Measurements from ENCODE around the gene CREM.

Gene CREM

DNA sequence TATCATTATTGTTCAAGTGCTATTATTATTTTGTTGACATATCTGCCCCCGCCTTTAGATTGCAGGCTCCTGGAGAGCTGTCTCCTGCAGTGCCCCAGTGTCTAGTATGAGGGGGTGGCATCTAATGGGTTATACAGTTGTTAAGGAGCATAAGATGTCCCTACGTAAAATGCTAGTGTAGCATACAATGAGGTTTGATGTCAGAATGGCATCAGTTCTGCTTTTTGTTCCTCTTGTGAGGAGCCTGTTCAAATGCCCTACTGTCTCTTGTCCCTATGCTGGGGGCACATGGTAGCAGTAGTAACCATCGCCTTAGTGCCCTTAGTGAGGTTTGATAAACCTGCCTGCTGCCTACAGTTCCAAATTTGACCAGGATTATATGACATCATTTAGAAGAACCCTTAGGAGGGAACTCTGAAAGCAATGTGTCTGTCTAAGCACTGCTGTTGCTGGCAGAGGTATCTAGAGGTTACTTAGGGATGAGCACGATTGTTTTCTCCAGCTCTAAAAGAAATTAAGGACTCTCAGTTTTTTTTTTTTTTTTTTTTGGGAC is 9.7 kb downstream of the CREM start:
- DNase-seq, result no peak

DNA sequence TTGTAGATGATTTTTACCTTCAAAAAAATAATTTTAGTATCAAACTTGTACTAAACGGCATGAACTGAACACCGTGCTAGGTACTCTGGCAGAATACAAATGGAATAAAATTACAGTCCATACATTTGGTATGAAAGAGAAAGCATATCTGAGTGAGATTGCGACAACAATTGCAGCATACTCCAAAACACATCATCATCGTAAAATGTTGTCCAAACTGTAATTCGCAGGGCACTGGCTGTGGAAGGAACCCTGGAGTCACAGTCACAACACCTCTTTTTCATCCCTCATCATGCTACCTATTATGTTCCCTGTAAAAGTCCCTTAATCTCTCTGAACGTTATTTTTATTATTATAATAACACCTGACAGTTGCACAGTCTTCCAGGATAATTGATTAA is 13.5 kb downstream of the CREM start:
- DNase-seq, result no peak

DNA sequence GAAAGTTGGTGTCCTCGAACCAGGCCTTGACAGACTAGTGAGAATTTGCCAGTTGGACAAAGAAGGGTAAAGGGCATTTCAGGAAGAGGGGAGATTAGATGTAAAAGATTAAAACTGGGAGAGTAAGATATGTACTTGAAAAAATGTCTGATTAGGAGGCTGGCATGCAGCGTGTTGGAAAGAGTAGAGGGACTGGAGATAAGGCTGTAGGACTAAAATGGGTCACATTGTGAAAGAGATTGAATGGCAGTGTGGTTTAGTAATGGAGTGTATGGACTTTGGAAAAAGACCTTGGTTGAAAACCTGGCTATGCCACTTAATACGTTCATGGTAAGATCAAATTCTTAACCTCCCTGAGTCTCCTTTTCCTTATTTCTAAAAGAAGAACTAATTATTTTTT is 14.1 kb downstream of the CREM start:
- DNase-seq, result no peak

DNA sequence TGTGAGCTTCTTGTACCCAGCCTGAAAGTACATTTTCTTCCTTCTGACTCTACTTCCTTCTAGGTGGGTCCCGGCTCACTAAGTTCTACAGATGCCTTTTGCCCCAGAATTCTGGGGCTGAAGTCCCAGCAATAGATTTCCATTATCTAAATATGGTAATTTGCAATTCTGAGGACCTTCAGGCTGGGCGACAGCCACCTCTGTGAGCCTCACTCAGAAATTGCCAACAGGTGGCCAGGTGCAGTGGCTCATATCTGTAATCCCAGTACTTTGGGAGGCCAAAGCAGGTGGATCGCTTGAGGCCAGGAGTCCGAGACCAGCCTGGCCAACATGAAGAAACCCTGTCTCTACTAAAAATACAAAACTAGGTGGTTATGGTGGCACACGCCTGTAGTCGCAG is 23.7 kb downstream of the CREM start:
- DNase-seq, result no peak

DNA sequence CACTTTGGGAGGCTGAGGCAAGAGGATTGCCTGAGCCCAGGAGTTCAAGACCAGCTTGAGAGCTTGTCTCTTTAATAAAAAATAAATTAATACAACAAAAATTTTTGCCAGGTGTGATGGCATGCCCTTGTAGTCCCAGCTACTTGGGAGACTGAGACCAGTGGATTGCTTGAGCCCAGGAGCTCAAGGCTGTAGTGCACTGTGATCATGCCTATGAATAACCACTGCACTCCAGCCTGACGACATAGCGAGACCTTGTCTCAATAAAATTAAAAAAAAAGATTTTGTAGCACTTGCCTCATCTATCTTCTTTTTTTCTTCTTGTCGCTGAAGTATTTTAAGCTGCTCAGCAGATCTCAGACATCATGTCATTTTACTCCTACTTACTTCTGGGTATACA is 26.3 kb downstream of the CREM start:
- no peak for DNase-seq

DNA sequence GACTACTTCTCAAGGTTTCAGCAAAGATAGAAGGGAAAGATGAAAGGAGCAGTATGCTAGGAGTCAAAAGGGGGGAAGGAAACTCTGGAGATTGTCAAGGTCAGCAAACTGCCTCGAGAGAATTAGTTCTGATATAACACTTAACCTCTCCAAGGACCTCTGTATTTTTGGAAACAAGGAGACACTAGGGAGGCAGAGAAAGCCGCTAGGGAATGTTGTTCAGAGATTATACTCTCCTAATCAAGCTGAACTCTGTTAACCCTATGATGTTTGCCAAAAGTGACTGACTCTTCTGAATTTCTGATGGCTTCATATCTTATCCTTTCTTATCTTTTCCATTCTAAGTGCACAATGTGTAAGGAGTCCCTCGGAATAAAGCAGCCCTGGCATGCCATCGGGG is 27.1 kb downstream of the CREM start:
- no peak for DNase-seq

DNA sequence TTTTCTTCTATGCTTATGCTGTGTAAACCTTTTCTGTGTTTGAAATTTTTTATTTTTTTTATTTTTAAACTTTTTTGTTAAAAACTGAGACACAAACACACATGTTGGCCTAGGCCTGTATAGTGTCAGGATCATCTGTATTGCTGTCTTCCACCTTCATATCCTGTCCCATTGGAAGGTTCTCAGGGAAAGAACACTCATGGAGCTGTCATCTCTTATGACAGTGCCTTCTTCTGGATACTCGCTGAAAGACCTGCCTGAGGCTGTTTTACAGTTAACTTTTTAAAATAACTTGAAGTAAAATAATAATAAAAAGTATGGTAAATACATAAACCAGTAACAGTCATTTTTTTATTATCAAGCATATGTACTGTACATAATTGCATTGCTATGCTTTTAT is 34.1 kb downstream of the CREM start:
- DNase-seq, result no peak

DNA sequence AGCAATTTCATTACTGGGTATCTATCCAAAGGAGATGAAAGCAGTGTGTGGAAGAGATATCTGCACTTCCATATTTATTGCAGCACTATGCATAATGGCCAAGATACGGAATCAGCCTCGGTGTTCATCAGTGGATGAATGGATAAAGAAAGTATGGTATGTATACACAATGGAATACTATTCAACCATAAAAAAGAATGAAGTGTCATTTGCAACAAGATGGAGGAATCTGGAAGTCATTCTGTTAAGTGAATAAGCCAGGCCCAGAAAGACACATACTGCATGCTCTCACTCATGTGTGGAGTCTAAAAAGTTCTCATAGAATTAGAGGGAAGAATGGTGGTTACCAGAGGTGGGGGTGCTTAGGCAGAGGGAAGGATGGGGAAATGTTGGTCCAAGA is 35.3 kb downstream of the CREM start:
- DNase-seq, result no peak

DNA sequence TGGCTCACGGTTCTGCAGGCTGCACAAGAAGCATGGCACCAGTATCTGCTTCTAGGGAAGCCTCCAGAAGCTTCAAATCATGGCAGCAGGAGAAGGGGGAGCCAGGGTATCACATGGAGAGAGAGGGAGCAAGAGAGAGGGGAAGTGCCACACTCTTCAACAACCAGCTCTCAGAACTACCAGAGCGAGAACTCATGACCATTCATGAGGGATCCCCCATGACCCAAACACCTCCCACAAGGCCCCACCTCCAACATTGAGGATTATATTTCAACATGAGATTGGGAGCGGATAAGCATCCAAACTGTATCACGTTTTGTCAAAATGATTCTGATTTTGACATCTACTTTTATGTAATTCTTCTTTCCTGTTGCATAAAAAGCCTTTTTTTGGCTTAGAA is 38.5 kb downstream of the CREM start:
- no peak for DNase-seq

DNA sequence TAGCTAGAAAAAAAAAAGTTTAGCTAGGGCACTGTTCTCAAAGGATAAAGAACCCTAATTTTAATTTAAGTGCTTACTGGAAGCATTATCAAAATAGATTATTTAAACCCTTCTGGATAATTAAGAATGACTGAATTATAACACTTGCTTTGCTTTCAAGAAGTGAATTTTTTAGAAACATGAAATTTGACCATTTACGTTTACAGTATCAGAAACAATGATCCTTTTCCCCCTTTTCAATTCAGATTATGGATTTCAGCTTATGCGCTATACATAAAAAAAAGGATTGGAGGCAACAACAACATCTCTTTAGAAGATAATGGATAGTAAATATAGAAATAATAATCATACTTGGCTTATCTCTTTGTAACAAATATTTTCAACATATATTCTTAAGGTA is 39.2 kb downstream of the CREM start:
- no peak for DNase-seq

DNA sequence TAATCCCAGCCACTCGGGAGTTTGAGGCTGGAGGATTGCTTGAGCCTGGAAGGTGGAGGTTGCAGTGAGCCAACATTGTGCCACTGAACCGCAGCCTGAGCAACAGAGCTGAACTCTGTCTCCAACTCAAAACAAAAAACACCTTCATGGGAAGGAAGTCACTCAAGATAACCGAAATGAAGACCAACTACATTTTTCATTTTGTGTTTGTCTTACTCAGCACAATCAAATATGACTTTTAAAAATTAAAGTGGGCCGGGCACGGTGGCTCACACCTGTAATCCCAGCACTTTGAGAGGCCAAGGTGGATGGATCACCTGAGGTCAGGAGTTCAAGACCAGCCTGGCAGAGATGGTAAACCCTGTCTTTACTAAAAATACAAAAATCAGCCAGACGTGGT is 40.0 kb downstream of the CREM start:
- DNase-seq, result no peak

DNA sequence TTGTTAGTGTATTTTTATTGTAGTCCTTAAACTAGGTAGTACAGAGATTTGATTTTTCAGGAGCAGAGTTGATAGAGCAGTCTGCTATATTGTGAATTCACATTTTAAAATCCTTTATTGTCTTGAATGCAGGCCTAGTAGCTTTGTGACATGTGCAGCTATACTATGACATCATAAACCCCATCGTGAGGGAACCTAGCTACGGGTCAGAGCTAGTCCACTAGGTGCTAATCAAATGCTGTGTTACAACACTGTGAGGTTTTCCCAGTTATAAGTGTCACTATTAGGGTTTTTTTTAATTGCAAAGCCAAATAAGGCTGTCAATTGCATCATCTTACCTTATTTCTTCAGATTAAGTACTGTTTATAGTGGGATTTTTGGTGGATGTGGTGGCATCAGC is 40.7 kb downstream of the CREM start:
- DNase-seq, result no peak

DNA sequence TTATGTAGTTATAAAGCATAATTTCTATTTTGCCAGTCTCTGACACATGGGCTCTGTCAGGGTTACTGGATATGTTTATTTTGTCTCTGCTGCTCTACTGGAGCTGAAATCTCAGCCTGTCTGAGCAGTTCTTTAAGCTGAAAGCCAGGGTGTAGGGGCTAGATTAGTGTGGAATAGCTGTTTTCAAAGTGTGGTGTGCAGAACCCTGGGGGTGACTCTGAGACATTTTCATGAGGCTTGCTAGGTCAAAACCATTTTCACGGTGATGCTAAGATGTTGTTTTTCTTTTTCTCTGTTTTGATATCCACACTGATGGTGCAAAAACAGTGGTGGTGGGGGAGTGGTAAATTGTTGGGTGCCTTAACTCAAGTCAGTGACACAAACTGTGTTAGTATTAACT is 45.5 kb downstream of the CREM start:
- no peak for DNase-seq

DNA sequence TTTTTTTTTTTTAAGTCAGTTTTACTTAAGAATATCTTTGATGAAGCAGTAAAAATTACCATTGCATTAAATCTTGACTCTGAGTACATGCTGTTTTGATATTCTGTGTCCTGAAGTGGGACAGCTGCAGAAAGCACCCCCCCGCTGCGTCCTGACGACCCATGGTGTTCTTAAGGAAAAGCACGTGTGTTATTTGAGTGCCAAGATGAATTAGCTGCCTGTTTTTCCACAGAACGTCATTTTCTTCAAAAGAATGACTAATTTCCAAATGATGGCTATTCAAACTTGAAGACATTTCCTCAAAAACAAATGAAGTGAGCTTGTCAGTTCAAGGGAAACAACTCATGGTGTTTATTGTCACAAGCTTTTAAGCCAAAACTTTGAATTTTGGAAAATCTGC is 45.9 kb downstream of the CREM start:
- DNase-seq, result no peak

DNA sequence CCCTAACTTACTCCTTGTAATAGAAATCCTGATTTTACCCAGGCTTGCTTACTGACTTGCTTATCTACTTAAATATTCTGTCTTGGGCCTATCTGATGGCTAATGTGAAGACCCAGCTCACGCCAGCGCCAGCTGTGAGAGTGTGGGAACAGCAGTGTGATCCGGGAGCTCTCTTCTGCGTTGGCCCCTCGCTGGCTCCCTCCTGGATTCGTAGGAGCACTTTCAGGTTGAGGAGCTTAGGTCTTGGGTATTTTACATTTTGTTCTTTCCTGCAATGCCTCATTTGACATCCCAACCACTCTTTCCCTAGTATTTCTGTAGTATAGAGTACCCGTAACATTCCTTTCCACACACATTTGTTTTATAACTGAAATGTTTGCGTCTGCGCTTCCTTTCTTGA is 51.7 kb downstream of the CREM start:
- no peak for DNase-seq

DNA sequence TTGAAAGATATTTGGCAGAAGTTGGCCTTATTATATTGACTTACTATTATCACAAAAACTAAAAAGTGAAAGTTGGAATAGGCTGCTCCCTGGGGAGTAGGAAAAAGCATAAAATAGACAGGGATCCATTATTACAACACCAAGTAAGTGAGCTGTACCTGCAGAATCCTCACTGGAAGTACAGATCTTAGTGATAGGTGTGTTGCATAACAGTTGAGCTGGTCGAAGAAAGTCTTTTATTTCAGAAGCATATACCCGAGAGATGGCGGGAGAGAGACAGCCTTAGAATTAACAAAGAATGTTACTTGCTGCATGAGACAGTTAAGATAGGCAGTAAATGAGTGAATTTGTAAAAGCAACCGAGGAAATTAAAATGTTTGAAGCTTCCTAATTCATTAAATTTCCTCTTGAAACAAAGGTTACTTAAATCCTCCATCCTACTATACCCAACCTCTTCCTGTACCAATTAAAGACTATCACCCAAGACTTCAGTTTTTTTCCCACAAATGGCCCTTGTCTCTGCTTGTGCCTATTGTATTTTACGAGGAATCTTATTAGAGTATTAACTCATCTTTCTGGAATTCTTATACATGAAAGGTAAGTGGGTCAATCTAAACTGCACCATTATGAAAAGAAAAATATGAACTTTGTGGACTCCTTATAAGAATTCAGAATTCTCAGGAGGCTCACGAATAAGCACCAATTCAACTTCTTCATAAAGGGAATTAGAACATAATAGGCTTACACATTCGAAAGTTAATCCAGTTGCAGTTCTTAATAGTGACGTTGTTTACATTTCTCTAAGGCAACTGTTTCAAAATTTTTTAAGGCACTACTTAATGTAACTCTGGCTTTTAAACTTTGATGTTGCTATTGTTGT is 56.2 kb downstream of the CREM start:
- DNase-seq, result no peak

DNA sequence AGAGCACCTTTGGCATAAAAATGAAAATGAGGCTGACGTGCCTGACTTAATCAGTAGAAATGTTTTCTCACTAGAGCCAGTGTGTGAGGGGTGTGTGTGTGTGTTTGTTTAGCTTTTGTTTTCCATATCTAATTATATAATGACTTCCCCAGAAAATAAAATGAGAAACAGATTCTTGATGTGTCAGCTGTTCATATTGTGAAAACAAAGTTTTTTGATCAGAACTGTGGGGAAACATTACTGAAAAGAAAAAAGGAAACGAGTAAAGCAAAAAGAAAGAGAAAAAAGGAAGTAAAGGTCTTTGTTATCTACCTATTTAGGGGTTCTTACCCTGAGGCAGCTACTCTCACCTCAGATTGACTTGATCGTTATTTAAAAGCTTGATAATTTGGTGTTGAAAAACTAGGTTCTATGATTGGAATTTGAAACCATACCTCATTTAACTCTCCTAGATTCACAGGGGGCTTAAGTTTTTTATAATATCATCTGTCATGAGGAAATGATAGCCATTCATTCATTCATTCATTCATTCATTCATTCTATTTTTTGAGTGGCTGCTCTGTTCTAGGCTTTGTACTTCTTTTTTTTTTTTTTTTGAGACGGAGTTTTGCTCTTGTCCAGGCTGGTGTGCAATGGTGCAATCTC is 58.0 kb downstream of the CREM start:
- no peak for DNase-seq

DNA sequence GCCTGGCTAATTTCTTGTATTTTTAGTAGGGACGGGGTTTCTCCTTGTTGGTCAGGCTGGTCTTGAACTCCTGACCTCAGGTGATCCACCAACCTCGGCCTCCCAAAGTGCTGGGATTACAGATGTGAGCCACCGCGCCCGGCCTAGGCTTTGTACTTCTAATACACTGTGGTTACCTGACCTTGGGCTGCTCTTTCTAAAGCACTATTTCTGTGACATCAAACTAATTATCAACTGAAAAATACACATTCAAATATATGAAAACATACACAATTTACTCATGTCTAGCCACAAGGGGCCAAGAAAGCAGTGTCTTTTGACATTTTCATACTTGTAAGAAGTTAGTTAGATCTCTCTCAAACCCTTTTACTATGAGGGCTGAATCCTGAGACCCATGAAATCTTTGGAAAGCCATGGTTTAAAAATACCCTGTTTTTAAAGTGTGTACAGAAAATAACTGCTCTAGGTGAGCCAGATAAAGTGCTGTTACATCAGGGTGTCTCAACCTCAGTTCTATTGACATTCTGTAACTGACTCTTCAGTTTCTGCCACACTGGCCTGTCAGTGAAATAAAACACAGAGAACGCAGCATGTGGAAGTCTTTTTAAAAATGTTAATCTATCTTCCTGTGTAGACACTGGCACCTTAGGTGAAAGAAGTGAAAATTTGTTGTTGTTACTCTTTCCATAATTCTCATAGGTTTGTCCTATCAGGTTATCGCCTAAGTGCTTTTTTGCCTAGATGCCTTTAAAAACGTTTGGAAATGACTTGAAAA is 58.8 kb downstream of the CREM start:
- no peak for DNase-seq

DNA sequence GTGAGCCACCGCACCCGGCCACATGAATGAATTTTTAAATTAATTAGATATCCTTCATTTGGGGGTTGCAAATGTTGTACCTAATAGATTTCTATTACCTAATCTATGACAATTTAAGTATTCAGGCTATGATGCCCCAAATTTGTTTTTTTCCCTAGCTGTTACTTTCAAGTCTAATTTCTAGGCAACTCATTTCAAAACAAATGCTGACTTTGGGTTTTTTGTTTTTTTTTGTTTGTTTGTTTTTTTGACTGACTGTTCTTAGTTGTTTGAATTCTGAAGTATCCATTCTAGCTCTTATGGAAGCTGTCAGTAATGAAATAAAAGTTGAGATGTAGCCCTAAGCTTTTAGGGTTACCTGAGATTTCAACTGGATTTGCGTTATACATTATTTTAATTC is 62.3 kb downstream of the CREM start:
- DNase-seq, result no peak

DNA sequence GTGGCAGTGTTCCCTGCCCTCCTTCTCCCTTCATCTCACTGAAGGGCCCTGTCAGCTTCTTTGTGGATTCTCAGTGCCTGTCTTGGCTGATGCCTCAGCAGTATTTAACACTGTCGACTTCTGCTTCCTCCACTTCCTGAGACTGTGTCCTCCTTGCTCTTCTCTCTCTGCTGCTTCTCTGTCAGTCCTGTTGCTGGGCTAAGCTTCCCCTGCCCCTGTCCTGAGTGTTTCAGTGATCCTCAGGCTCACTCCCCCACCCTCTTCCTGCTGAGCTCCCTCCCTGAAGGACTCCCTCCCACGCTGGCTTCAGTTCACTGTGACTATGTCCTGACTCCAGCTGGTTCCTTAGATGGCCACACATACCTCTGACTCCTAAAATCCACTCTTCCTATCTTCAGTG is 64.9 kb downstream of the CREM start:
- DNase-seq, result no peak

DNA sequence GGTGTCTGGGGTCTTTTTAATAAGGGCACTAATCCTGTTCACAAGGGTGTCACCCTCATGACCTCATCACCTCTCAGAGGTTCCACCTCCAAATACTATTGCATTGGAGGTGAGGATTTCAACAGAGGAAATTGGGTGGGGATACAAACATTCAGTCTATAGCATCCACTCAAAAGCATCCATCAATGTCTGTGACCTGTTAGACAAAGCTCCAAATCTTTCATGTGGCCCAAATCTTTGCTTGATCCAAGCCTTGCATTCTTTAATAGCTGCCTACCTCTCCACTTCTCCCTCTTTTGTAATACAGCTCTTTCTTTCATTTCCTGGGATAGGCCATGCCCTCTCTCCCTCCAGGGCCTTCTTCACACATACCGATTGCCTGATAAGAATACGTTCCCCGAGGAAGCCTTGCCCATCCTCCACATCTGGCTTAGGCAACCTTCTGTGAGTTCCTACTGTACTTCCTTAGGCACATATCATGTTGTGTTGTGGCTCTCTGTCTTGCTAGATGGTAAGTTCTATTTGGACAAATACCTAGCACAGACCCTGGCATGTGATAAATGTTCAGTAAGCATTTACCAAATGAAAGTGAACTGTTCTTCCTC is 66.1 kb downstream of the CREM start:
- no peak for DNase-seq

DNA sequence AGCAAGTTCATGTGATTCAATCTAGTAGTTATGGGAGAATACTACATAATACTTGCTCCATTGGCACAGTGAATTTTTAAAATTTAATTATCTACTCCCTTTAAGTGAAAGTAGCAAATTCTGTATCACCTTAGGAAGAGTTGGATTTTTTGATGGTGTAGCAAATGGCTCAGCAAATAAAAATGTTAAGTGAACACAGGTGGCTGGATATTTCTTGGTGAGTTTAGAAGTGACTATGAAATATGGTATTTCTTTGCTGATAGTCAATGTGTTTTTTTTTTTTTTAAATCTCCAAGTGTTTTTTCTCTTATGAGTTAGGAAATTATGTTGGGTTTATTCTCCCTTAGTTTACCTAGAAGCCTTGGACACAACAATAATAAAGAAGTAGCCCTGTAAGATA is 67.8 kb downstream of the CREM start:
- no peak for DNase-seq

DNA sequence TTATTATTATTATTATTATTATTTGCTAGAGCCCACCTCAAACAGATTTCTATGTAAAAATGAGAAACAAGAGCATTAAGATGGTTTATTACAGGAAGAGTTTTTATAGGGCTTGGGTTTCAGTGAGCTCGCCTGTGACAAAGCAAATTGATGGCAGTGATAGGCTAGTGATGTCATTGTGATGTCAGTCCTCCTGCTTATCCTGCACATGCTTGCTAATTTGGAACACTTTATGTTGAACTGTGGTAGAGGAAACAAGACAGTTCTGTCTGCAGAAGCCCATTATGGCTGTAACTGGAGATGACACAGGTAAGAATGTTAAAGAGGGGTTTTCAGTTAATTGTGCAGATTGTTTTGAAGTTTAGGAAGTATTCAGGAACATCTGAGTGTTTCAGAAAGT is 68.3 kb downstream of the CREM start:
- no peak for DNase-seq
